Measurements from ENCODE around the gene MS4A7. TPM values are rescaled to one million over a fixed set of nuclear protein-coding genes. Genes with fewer than 3 reads are reported as not detected.

Gene MS4A7
- total RNA-seq, 1 donor from 2014 or later: not detected

DNA sequence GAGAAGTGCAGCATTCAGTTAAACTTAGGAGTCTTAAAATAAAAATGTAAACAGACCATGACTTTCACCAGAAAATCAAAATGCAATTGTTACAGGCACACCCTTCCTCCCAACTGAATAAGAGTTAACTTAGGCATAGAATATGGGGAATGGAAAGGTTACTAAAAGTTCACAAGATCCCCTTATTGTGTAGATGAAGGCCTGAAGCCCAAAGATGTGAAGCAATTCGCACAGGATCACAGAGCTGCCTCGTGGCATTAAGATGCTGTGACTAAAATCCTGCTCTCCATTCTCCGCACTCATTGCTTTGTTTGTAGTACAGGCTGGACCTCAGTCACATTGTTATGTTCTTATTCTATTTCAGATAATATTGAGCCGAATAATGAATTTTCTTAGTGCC is 55.1 kb downstream of the MS4A7 start:
- no peak for TF ChIP-seq CTCF (conservative IDR thresholded peaks at IDR 0.05; ENCODE audit: low read depth, low read length)
- H3K4me3 ChIP-seq (ENCODE audit: low read depth, low read length): no peak overlapping the region
- no peak for DNase-seq (ENCODE audit: low read depth)

Other genes with a start within 250 kb of the MS4A7 start
- gene MS4A6A, start 195.4 kb upstream of the MS4A7 start, total RNA-seq: not detected in 2 replicates
- gene MS4A4E, start 135.4 kb upstream of the MS4A7 start, total RNA-seq: not detected in 2 replicates
- not detected in 2 replicates for gene MS4A4A, start 97.9 kb upstream of the MS4A7 start, total RNA-seq
- not detected in 2 replicates for gene MS4A6E, start 51.3 kb upstream of the MS4A7 start, total RNA-seq
- not detected in 2 replicates for gene MS4A14, start 17.9 kb downstream of the MS4A7 start, total RNA-seq
- gene MS4A5, start 51.0 kb downstream of the MS4A7 start, total RNA-seq: not detected in 2 replicates
- gene MS4A1, start 77.3 kb downstream of the MS4A7 start, total RNA-seq: not detected in 2 replicates
- gene MS4A12, start 114.2 kb downstream of the MS4A7 start, total RNA-seq: not detected in 2 replicates
- not detected in 2 replicates for gene MS4A13, start 136.9 kb downstream of the MS4A7 start, total RNA-seq